IMR-90 (cell line): Measurements from ENCODE around the gene KIF5C. TPM values are rescaled to one million over a fixed set of nuclear protein-coding genes. Genes with fewer than 3 reads are reported as not detected.
"Not testable (repeated sequence)": the region's sequence is repeated elsewhere in the genome, so short reads cannot be mapped to it uniquely, and the experiment has no call there.

Source experiments
- ATAC-seq: fragments of 200-7000 bp; cut with Tn5 transposase; 2 replicates; pipeline ENCODE4 v1.9.1; 2020; ENCODE audit warnings: low read depth, mild to moderate bottlenecking, moderate library complexity
- BruUV-seq: library from RNA; stranded (reverse); fragments of 400-500 nt; replicated peaks from 2 replicates; lab custom pipeline; 2021; lab: Mats Ljungman, UMichigan
- CTCF ChIA-PET: fragments of 300-600 bp; formaldehyde crosslinking; extraction: SDS; loops from one replicate; lab custom pipeline; 2021; ENCODE audit warnings: antibody characterized with exemption; lab: Yijun Ruan, JAX
- POLR2A ChIA-PET: fragments of 300-600 bp; sonication (Branson Sonifier 250); formaldehyde crosslinking; loops from one replicate; lab custom pipeline; 2022; ENCODE audit warnings: antibody characterized with exemption; ENCODE audit not compliant: unreplicated experiment; lab: Charles Lee
- DNase-seq: peaks from one replicate; pipeline ENCODE4 v3.0.0; 2013
- H2AFZ ChIP-seq: replicated peaks from 2 replicates; pipeline ENCODE3; 2013; ENCODE audit warnings: low read length, mild to moderate bottlenecking; ENCODE audit not compliant: poor library complexity
- H2AK5ac ChIP-seq: 2 replicates; pipeline ENCODE4 v1.6.1; 2013; ENCODE audit warnings: low read depth, low read length, inconsistent platforms
- H2AK9ac ChIP-seq: replicated peaks from 2 replicates; pipeline ENCODE3; 2013; ENCODE audit warnings: mild to moderate bottlenecking, low read depth, low read length, moderate library complexity; ENCODE audit not compliant: poor library complexity
- H2BK120ac ChIP-seq: 2 replicates; pipeline ENCODE4 v1.6.1; 2013; ENCODE audit warnings: low read depth, low read length, inconsistent platforms
- H2BK15ac ChIP-seq: 3 replicates; pipeline ENCODE4 v1.6.1; 2013; ENCODE audit warnings: low read depth, low read length, inconsistent platforms
- H2BK20ac ChIP-seq: 2 replicates; pipeline ENCODE4 v1.6.1; 2013; ENCODE audit warnings: low read depth, mild to moderate bottlenecking, inconsistent platforms, low read length, moderate library complexity
- H2BK5ac ChIP-seq: 2 replicates; pipeline ENCODE4 v1.6.1; 2013; ENCODE audit warnings: mild to moderate bottlenecking, low read depth, low read length, inconsistent platforms; ENCODE audit not compliant: poor library complexity, severe bottlenecking
- H3K14ac ChIP-seq: replicated peaks from 2 replicates; pipeline ENCODE4 v1.6.1; 2013; ENCODE audit warnings: low read depth, low read length, inconsistent platforms
- H3K18ac ChIP-seq: 2 replicates; pipeline ENCODE4 v1.6.1; 2013; ENCODE audit warnings: low read depth, low read length, control low read depth
- H3K23ac ChIP-seq: 2 replicates; pipeline ENCODE4 v1.6.1; 2013; ENCODE audit warnings: low read depth, low read length, inconsistent platforms
- H3K27ac ChIP-seq: 2 replicates; pipeline ENCODE4 v1.5.1; 2013; ENCODE audit warnings: mild to moderate bottlenecking, control low read depth, low read length; ENCODE audit not compliant: insufficient read depth
- H3K27me3 ChIP-seq: 2 replicates; pipeline ENCODE4 v1.6.1; 2013; ENCODE audit warnings: low read length; ENCODE audit not compliant: control insufficient read depth, insufficient read depth
- H3K36me3 ChIP-seq: 2 replicates; pipeline ENCODE4 v1.6.1; 2013; ENCODE audit warnings: low read length, mixed read lengths; ENCODE audit not compliant: control insufficient read depth, insufficient read depth
- H3K4ac ChIP-seq: 2 replicates; pipeline ENCODE4 v1.6.1; 2013; ENCODE audit warnings: low read depth, low read length, inconsistent platforms
- H3K4me1 ChIP-seq: 2 replicates; pipeline ENCODE4 v1.6.1; 2013; ENCODE audit warnings: low read length, mixed read lengths; ENCODE audit not compliant: control insufficient read depth, insufficient read depth
- H3K4me2 ChIP-seq: 2 replicates; pipeline ENCODE4 v1.6.1; 2013; ENCODE audit warnings: low read depth, mild to moderate bottlenecking, control low read depth, low read length, moderate library complexity
- H3K4me3 ChIP-seq: 2 replicates; pipeline ENCODE4 v1.5.1; 2013; ENCODE audit warnings: low read depth, mild to moderate bottlenecking, control low read depth, low read length, moderate library complexity; ENCODE audit not compliant: insufficient read depth
- H3K56ac ChIP-seq: 2 replicates; pipeline ENCODE4 v1.6.1; 2013; ENCODE audit warnings: low read length, inconsistent platforms; ENCODE audit not compliant: insufficient read depth; ENCODE audit errors: extremely low read depth
- H3K79me1 ChIP-seq, 2 experiments: 2 replicates each; pipeline ENCODE4 v1.6.1; 2013; ENCODE audit warnings: low read length in 2 of 2, inconsistent platforms in 1 of 2, low read depth in 1 of 2
- H3K9ac ChIP-seq: 2 replicates; pipeline ENCODE4 v1.6.1; 2013; ENCODE audit warnings: low read depth, low read length, control low read depth
- H3K9me1 ChIP-seq: 2 replicates; pipeline ENCODE4 v1.6.1; 2013; ENCODE audit warnings: low read length, inconsistent platforms; ENCODE audit not compliant: insufficient read depth
- H3K9me3 ChIP-seq: 2 replicates; pipeline ENCODE4 v1.6.1; 2013; ENCODE audit warnings: low read length; ENCODE audit not compliant: control insufficient read depth, insufficient read depth
- H4K20me1 ChIP-seq: 2 replicates; pipeline ENCODE4 v1.6.1; 2013; ENCODE audit warnings: low read length, inconsistent platforms; ENCODE audit not compliant: insufficient read depth
- H4K5ac ChIP-seq: 2 replicates; pipeline ENCODE4 v1.6.1; 2013; ENCODE audit warnings: mild to moderate bottlenecking, low read depth, low read length, control low read depth
- H4K8ac ChIP-seq, 2 experiments: 2 replicates each; pipeline ENCODE4 v1.6.1; 2013; ENCODE audit warnings: low read depth in 2 of 2, low read length in 2 of 2, control low read depth in 1 of 2, inconsistent platforms in 1 of 2
- H4K91ac ChIP-seq: 2 replicates; pipeline ENCODE4 v1.6.1; 2013; ENCODE audit warnings: low read depth, low read length, inconsistent platforms; ENCODE audit not compliant: insufficient read depth
- WGBS, 2 experiments: methylation state at CpG; one replicate each; pipeline versions ENCODE4 v1.1.5 to v1.1.7; 2013; ENCODE audit warnings: missing lambda C conversion rate in 2 of 2; ENCODE audit not compliant: insufficient read length in 1 of 2; ENCODE audit errors: extremely low coverage in 2 of 2; 5-methylcytosine and 5-hydroxymethylcytosine counted together
- dilution Hi-C: fragments of 300-500 bp; cut with HindIII; formaldehyde crosslinking; loops from one replicate; pipeline ENCODE4 v1.14.3; 2018; ENCODE audit warnings: low sequenced_read_pairs; ENCODE audit not compliant: unreplicated experiment
- in situ Hi-C: fragments of 300-500 bp; cut with MboI; formaldehyde crosslinking; loops from 3 replicates; pipeline ENCODE4 v1.14.3; 2019; ENCODE audit warnings: low sequenced_read_pairs, inconsistent platforms, mixed read lengths
- intact Hi-C: fragments of 100-400 bp; cut with micrococcal nuclease; formaldehyde crosslinking; loops from 2 replicates; pipeline ENCODE4 v1.10.0; 2022
- polyA plus RNA-seq, 3 experiments: library from polyadenylated mRNA; depleted of rRNA; stranded (reverse); fragments of >200 nt; gene quantifications; 2 replicates each; pipeline ENCODE4 v1.2.3, GENCODE V29; 2012; ENCODE audit warnings: low replicate concordance in 1 of 3
- total RNA-seq: library from RNA; depleted of rRNA; stranded (reverse); fragments of >200 nt; gene quantifications from 2 replicates; pipeline ENCODE4 v1.2.3, GENCODE V29; 2012

Gene KIF5C
- total and polyA plus RNA-seq, 2 of the 4 experiments (the other 2 are of a cell fraction), result 0.10 to 0.18 TPM

DNA sequence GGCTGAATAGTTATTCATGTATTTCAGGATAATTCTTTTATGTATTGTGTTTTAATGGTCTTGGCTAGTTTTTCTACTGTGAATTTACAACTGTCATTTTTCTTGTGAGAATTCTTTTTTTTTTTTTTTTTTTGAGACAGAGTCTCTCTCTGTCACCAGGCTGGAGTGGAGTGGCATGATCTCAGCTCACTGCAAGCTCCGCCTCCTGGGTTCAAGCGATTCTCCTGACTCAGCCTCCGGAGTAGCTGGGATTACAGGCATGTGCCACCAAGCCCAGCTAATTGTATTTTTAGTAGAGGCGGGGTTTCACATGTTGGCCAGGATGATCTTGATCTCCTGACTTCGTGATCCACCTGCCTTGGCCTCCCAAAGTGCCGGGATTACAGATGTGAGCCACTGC is 12.5 kb upstream of the KIF5C start:
- H4K20me1 ChIP-seq, H3K18ac ChIP-seq, H3K4ac ChIP-seq, H2AK5ac ChIP-seq, intact Hi-C loops, H3K27me3 ChIP-seq, H3K14ac ChIP-seq, H2AK9ac ChIP-seq, H3K56ac ChIP-seq, H2AFZ ChIP-seq, H3K4me3 ChIP-seq, H3K9me1 ChIP-seq, H2BK15ac ChIP-seq, H4K8ac ChIP-seq, H3K4me1 ChIP-seq, H2BK20ac ChIP-seq, in situ Hi-C loops, H2BK5ac ChIP-seq, H3K9ac ChIP-seq, BruUV-seq, CTCF ChIA-PET, H3K27ac ChIP-seq, H3K79me1 ChIP-seq, H4K91ac ChIP-seq, H2BK120ac ChIP-seq, H4K5ac ChIP-seq, ATAC-seq, H3K23ac ChIP-seq, H3K4me2 ChIP-seq, dilution Hi-C loops, H3K9me3 ChIP-seq, DNase-seq, H3K36me3 ChIP-seq, POLR2A ChIA-PET: not testable (repeated sequence)
- 90% methylated on average over 2 of the region's 6 CpGs; no CpG with 5 or more reads in 1 of the 2 experiments for WGBS, 2 experiments
